Esophagus squamous epithelium (tissue), 5 donors: ENCODE data around the gene LHX1. TPM values are rescaled to one million over a fixed set of nuclear protein-coding genes. Genes with fewer than 3 reads are reported as not detected.

Source experiments
- DNase-seq: peaks from one replicate; lab custom pipeline; 2025; lab: John Stamatoyannopoulos, UW
- H3K27ac ChIP-seq, 4 donors: fragments of 200-600 bp; sonication (generic); one replicate each; pipeline ENCODE4 v1.5.1; 2016 to 2019; ENCODE audit warnings: mild to moderate bottlenecking in 1 of 4
- H3K27me3 ChIP-seq, 4 donors: fragments of 200-600 bp; sonication (generic); 1 replicate in 3 of 4; 2 replicates in 1 of 4; pipeline versions ENCODE4 v1.5.1 to v1.6.0; 2017 to 2021; ENCODE audit warnings: antibody characterized with exemption in 1 of 4
- H3K36me3 ChIP-seq, 3 donors: fragments of 200-600 bp; sonication (generic); one replicate each; pipeline ENCODE4 v1.5.1; 2016 to 2019
- H3K4me1 ChIP-seq, 3 donors: fragments of 200-600 bp; sonication (generic); one replicate each; pipeline ENCODE4 v1.5.1; 2017 to 2019
- H3K4me3 ChIP-seq, 4 donors: fragments of 200-600 bp; sonication (generic); 1 replicate in 3 of 4; 2 replicates in 1 of 4; pipeline ENCODE4 v1.5.1; 2016 to 2019; ENCODE audit warnings: mild to moderate bottlenecking in 2 of 4, moderate library complexity in 1 of 4
- H3K9me3 ChIP-seq, 3 donors: fragments of 200-600 bp; sonication (generic); one replicate each; pipeline ENCODE4 v1.5.1; 2016 to 2019
- CTCF ChIP-seq, 6 experiments: fragments of 450-650 bp in 4 of 6; fragments of 200-600 bp in 2 of 6; sonication (generic) in 2 of 6; IDR thresholded peaks; one replicate each; pipeline ENCODE4 v1.5.1; 2016 to 2019; ENCODE audit warnings: antibody characterized with exemption in 6 of 6, mild to moderate bottlenecking in 4 of 6, moderate library complexity in 4 of 6
- POLR2A ChIP-seq, 4 donors: fragments of 450-650 bp; IDR thresholded peaks; one replicate each; pipeline ENCODE4 v1.6.1; 2017; ENCODE audit warnings: antibody characterized with exemption in 4 of 4, mild to moderate bottlenecking in 4 of 4, moderate library complexity in 3 of 4
- WGBS, 2 donors: methylation state at CpG; one replicate each; pipeline ENCODE4 v1.1.5; 2018; 5-methylcytosine and 5-hydroxymethylcytosine counted together
- intact Hi-C: fragments of 100-400 bp; cut with DNase I; formaldehyde crosslinking; loops from one replicate; pipeline ENCODE4 v1.15.0; 2022
- total RNA-seq, 4 donors: library from RNA; depleted of rRNA; stranded (reverse); fragments of >200 nt; gene quantifications; one replicate each; pipeline ENCODE4 v1.1.0, GENCODE V29; 2016
- donor health status: DM: yes; HTN: yes; CAD: no.

LHX1 gene
- total RNA-seq, 4 donors from 2014 or later: not detected

GRCh38 chr17:36901506-36901905, 35.8 kb upstream of the LHX1 start:
- no peak for DNase-seq
- TF ChIP-seq POLR2A (IDR thresholded peaks at IDR 0.05) (no peak), CTCF (IDR thresholded peaks at IDR 0.05) (no peak)
- Histone ChIP-seq H3K4me3 (no peak overlapping the region), H3K36me3 (no peaks in the 10 kb centered on the region), H3K27ac (no peak overlapping the region), H3K9me3 (no peaks in the 10 kb centered on the region), H3K27me3 (peaks cover 0 to 65% (median 0%) of the 10 kb centered on the region in 4 donors), H3K4me1 (no peaks in the 10 kb centered on the region)
- WGBS, 2 donors: 50 to 63% methylated on average over 3 to 4 of the region's 14 CpGs
- intact Hi-C loops: no loop called here

GRCh38 chr17:36907407-36907806, 29.9 kb upstream of the LHX1 start:
- Histone ChIP-seq H3K4me1 (no peaks in the 10 kb centered on the region), H3K27ac (no peak overlapping the region), H3K27me3 (peaks cover 0 to 78% (median 0%) of the 10 kb centered on the region in 4 donors), H3K36me3 (no peaks in the 10 kb centered on the region), H3K4me3 (no peak overlapping the region), H3K9me3 (no peaks in the 10 kb centered on the region)
- no peak for DNase-seq
- TF ChIP-seq CTCF (IDR thresholded peaks at IDR 0.05): no peak
- no peak for TF ChIP-seq POLR2A (IDR thresholded peaks at IDR 0.05)
- WGBS, 2 donors: 61 to 71% methylated on average over 6 to 10 of the region's 10 CpGs
- intact Hi-C loops: no loop called here

DNA sequence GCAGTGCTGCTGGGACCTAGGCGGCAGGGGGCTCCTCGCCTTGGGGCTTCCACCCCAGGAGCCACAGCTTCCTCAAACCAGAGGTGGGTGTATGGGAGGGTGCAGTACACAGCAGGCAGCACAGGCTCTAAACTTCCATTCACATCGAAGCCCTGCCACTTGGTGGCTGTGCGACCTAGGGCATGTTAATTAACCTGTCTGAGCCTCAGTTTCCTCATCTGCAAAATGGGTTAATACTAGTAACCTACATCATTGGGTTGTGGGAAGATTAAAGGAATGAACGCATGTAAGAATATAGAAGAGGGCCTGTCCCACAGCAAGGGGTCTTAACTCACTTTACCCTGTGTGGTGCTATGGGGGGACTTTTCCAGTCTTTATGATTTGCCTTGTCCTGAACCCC, 26.8 kb upstream of the LHX1 start:
- no peak overlapping the region for H3K27ac ChIP-seq
- H3K27me3 ChIP-seq: peaks cover 0 to 92% (median 0%) of the 10 kb centered on the region in 4 donors
- no peaks in the 10 kb centered on the region for H3K36me3 ChIP-seq
- DNase-seq: no peak
- 65 to 90% methylated on average over 3 to 5 of the region's 5 CpGs for WGBS, 2 donors
- no peak for TF ChIP-seq CTCF (IDR thresholded peaks at IDR 0.05)
- TF ChIP-seq POLR2A (IDR thresholded peaks at IDR 0.05): no peak
- H3K9me3 ChIP-seq: no peaks in the 10 kb centered on the region
- no peak overlapping the region for H3K4me3 ChIP-seq
- intact Hi-C loops: no loop called here
- no peaks in the 10 kb centered on the region for H3K4me1 ChIP-seq

GRCh38 chr17:36911001-36911400, 26.3 kb upstream of the LHX1 start:
- no peaks in the 10 kb centered on the region for H3K9me3 ChIP-seq
- DNase-seq: no peak
- H3K4me1 ChIP-seq: no peaks in the 10 kb centered on the region
- no peak overlapping the region for H3K27ac ChIP-seq
- no peaks in the 10 kb centered on the region for H3K36me3 ChIP-seq
- TF ChIP-seq CTCF (IDR thresholded peaks at IDR 0.05) (no peak), POLR2A (IDR thresholded peaks at IDR 0.05) (no peak)
- intact Hi-C loops: no loop called here
- peaks cover 0 to 90% (median 0%) of the 10 kb centered on the region in 4 donors for H3K27me3 ChIP-seq
- H3K4me3 ChIP-seq: no peak overlapping the region
- WGBS, 2 donors: 59 to 60% methylated on average over 3 of the region's 3 CpGs

GRCh38 chr17:36913132-36913531, 24.1 kb upstream of the LHX1 start:
- Histone ChIP-seq H3K27me3 (peaks cover 0 to 85% (median 0%) of the 10 kb centered on the region in 4 donors), H3K36me3 (no peaks in the 10 kb centered on the region), H3K27ac (no peak overlapping the region), H3K9me3 (no peaks in the 10 kb centered on the region), H3K4me3 (no peak overlapping the region), H3K4me1 (no peaks in the 10 kb centered on the region)
- TF ChIP-seq CTCF (IDR thresholded peaks at IDR 0.05): no peak
- TF ChIP-seq POLR2A (IDR thresholded peaks at IDR 0.05): no peak
- 24 to 27% methylated on average over 3 to 4 of the region's 5 CpGs for WGBS, 2 donors
- intact Hi-C loops: no loop called here
- no peak for DNase-seq
